Sigmoid colon (tissue), 7 donors: ENCODE measurements around the gene C2CD4C. TPM values are rescaled to one million over a fixed set of nuclear protein-coding genes. Genes with fewer than 3 reads are reported as not detected.

Experiments
- DNase-seq: peaks from one replicate; pipeline ENCODE4 v3.0.0-alpha.2; 2019
- H3K27ac ChIP-seq, 4 donors: fragments of 200-600 bp; sonication (generic); one replicate each; pipeline ENCODE4 v1.5.1; 2016 to 2019; ENCODE audit warnings: mild to moderate bottlenecking in 1 of 4
- H3K27me3 ChIP-seq, 3 donors: fragments of 200-600 bp; sonication (generic); one replicate each; pipeline ENCODE4 v1.5.1; 2019; ENCODE audit warnings: mild to moderate bottlenecking in 1 of 3
- H3K36me3 ChIP-seq, 4 donors: fragments of 200-600 bp; sonication (generic); one replicate each; pipeline ENCODE4 v1.5.1; 2016 to 2019
- H3K4me1 ChIP-seq, 4 donors: fragments of 200-600 bp; sonication (generic); one replicate each; pipeline ENCODE4 v1.5.1; 2017 to 2019
- H3K4me3 ChIP-seq, 4 donors: fragments of 200-600 bp; sonication (generic); one replicate each; pipeline ENCODE4 v1.5.1; 2017 to 2019; ENCODE audit warnings: mild to moderate bottlenecking in 2 of 4, moderate library complexity in 1 of 4
- H3K9me3 ChIP-seq, 4 donors: fragments of 200-600 bp in 3 of 4; sonication (generic) in 3 of 4; one replicate each; pipeline versions ENCODE4 v1.5.1 to v1.6.1; 2013 to 2019
- EP300 ChIP-seq, 4 donors: sonication (generic); formaldehyde crosslinking; IDR thresholded peaks; one replicate each; pipeline ENCODE4 v1.6.1; 2017; ENCODE audit warnings: antibody characterized with exemption in 4 of 4
- POLR2A ChIP-seq, 2 donors: fragments of 450-650 bp; IDR thresholded peaks; one replicate each; pipeline ENCODE4 v1.6.1; 2016; ENCODE audit warnings: antibody characterized with exemption in 2 of 2, mild to moderate bottlenecking in 2 of 2, moderate library complexity in 2 of 2
- POLR2AphosphoS5 ChIP-seq, 4 donors: sonication (generic); formaldehyde crosslinking; IDR thresholded peaks; one replicate each; pipeline ENCODE4 v1.6.1; 2017; ENCODE audit warnings: antibody characterized with exemption in 4 of 4
- WGBS, 2 donors: extraction: QIAGEN DNeasy Blood & Tissue Kit; methylation state at CpG; one replicate each; pipeline ENCODE4 v1.1.7; 2013; 5-methylcytosine and 5-hydroxymethylcytosine counted together
- intact Hi-C: fragments of 100-400 bp; cut with DNase I; formaldehyde crosslinking; loops from one replicate; pipeline ENCODE4 v1.15.1; 2023
- polyA plus RNA-seq, 3 donors: library from polyadenylated mRNA; stranded (reverse); fragments of 200-250 nt; gene quantifications; one replicate each; pipeline ENCODE4 v1.2.3, GENCODE V29; 2013
- total RNA-seq, 4 donors: library from RNA; depleted of rRNA; stranded (reverse); fragments of >200 nt; gene quantifications; one replicate each; pipeline ENCODE4 v1.1.0, GENCODE V29; 2016
- TF ChIP-seq, protein P1 (sequence below), 4 experiments: fragments of 450-650 bp in 3 of 4; fragments of 200-600 bp in 1 of 4; IDR thresholded peaks; one replicate each; pipeline ENCODE4 v1.5.1; 2016 to 2019; ENCODE audit warnings: antibody characterized with exemption in 4 of 4, mild to moderate bottlenecking in 3 of 4, moderate library complexity in 2 of 4
- donor health status: healthy with polysubstance abuse.
- donor health status: Bipolar disorder and iron deficiency.
- donor health status: healthy.

C2CD4C gene
- total and polyA plus RNA-seq, 7 donors = under 0.01 to 1.2 (median 0.76) TPM; not detected in 1

DNA sequence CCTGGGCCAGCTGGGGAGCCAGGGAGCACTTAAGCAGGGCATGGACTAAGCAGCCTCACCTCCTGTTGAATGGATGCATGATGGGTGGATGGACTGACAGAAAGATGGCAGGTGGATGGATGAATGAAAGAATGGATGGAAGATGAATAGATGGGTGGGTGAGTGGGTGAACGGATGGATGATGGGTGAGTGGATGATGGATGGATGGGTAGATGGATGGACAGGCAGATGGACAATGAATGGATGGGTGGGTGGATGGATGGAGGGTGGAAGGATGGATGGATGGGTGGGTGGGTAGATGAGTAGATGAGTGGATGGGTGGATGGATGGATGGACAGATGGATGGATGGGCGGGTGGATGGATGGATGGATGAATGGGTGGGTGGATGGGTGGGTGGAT is 33.1 kb upstream of the C2CD4C start:
- DNase-seq = no peak
- intact Hi-C loops = no loop called here
- Histone ChIP-seq H3K36me3 (peaks cover 0 to 14% (median 0%) of the 10 kb centered on the region in 4 donors), H3K27me3 (no peaks in the 10 kb centered on the region), H3K9me3 (no peaks in the 10 kb centered on the region), H3K4me3 (no peak overlapping the region), H3K27ac (no peak overlapping the region), H3K4me1 (peaks cover 0 to 3% (median 2%) of the 10 kb centered on the region in 4 donors)
- TF ChIP-seq POLR2AphosphoS5 (IDR thresholded peaks at IDR 0.05) (no peak), EP300 (IDR thresholded peaks at IDR 0.05) (no peak), POLR2A (IDR thresholded peaks at IDR 0.05) (no peak)
- TF ChIP-seq, protein P1, sequence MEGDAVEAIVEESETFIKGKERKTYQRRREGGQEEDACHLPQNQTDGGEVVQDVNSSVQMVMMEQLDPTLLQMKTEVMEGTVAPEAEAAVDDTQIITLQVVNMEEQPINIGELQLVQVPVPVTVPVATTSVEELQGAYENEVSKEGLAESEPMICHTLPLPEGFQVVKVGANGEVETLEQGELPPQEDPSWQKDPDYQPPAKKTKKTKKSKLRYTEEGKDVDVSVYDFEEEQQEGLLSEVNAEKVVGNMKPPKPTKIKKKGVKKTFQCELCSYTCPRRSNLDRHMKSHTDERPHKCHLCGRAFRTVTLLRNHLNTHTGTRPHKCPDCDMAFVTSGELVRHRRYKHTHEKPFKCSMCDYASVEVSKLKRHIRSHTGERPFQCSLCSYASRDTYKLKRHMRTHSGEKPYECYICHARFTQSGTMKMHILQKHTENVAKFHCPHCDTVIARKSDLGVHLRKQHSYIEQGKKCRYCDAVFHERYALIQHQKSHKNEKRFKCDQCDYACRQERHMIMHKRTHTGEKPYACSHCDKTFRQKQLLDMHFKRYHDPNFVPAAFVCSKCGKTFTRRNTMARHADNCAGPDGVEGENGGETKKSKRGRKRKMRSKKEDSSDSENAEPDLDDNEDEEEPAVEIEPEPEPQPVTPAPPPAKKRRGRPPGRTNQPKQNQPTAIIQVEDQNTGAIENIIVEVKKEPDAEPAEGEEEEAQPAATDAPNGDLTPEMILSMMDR (IDR thresholded peaks at IDR 0.05) = no peak
- 96 to 97% methylated on average over 2 of the region's 2 CpGs for WGBS, 2 donors

DNA sequence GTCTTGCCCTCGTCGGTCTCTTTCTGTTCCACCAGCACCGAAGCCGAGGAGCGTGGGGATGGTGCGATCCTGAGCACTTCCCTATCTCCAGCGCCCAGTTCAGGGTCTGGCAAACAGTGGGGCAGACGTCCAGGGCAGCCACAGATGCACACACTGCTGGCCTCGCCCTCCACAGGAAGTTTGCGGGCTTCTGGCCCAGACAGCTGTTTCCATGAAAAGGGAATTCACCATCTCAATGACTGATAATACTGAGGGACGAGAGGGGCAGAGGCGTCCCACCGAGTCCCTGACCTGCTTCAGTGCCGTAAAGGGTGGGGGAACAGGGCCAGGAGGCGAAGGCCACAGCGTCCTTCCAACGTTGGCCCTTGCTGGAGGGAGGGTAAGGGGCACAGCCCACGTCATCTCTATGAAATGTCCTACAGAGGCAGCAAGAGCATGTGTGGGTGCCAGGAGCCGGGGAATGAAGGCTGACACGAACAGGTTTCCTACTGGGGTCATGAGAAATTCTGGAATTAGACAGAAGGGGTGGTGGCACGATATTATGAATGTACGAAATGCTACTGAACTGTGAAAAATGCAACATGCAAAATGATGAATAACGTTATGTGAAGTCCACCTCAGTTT is 32.4 kb upstream of the C2CD4C start:
- TF ChIP-seq POLR2AphosphoS5 (IDR thresholded peaks at IDR 0.05) (no peak), POLR2A (IDR thresholded peaks at IDR 0.05) (no peak)
- TF ChIP-seq, protein P1 (IDR thresholded peaks at IDR 0.05) = no peak
- Histone ChIP-seq H3K9me3 (no peaks in the 10 kb centered on the region), H3K27me3 (no peaks in the 10 kb centered on the region), H3K4me1 (no peaks in the 10 kb centered on the region), H3K27ac (no peak overlapping the region), H3K36me3 (peaks cover 0 to 14% (median 0%) of the 10 kb centered on the region in 4 donors), H3K4me3 (no peak overlapping the region)
- no peak for DNase-seq
- 45 to 70% methylated on average over 23 of the region's 23 CpGs for WGBS, 2 donors
- intact Hi-C loops = no loop called here

DNA sequence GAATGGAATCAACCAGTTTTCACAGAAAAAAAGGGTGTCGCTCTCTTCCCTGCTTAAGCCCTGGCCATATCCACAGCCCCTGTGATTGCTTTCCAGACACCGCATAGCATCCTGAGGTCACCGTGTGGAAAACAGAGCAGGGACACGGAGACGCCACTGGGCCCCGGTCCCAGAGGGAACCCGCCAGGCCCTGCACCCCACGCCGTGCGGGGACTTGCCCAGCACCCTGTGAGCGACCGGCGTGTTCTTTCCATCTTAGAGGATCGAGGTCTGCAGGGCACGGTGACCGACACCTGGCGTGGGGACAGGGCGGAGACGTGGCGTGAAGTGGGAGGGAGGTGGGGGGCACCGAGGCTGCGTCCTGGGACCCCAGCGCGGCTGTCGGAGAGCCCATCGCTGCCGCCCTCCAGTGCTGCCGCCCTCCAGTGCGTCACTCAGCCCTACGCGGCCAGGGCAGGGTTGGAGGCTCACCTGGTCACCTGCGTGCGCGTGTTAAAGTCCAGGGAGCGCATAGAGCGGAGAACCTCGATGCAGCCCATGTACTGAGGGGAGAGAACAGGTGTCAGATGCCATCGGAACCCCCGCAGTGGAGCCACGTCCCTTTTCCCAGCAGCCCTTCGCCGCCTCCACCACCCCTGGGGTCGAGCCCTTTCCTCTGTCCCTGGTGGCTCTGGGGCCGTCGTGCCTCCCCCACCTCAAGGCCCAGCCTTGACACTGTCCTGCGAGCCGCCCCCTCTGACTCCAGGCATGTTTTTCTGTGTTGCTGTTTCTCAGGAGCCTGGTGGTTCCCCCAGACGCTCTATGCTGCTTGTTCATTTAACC is 31.7 kb upstream of the C2CD4C start:
- Histone ChIP-seq H3K9me3 (no peaks in the 10 kb centered on the region), H3K27ac (no peak overlapping the region), H3K4me1 (no peaks in the 10 kb centered on the region), H3K4me3 (no peak overlapping the region), H3K36me3 (peaks cover 0 to 14% (median 0%) of the 10 kb centered on the region in 4 donors), H3K27me3 (no peaks in the 10 kb centered on the region)
- no peak for DNase-seq
- intact Hi-C loops = no loop called here
- 85 to 89% methylated on average over 48 of the region's 48 CpGs for WGBS, 2 donors
- TF ChIP-seq, protein P1 (IDR thresholded peaks at IDR 0.05) = no peak
- TF ChIP-seq EP300 (IDR thresholded peaks at IDR 0.05) (no peak), POLR2AphosphoS5 (IDR thresholded peaks at IDR 0.05) (no peak), POLR2A (IDR thresholded peaks at IDR 0.05) (no peak)

DNA sequence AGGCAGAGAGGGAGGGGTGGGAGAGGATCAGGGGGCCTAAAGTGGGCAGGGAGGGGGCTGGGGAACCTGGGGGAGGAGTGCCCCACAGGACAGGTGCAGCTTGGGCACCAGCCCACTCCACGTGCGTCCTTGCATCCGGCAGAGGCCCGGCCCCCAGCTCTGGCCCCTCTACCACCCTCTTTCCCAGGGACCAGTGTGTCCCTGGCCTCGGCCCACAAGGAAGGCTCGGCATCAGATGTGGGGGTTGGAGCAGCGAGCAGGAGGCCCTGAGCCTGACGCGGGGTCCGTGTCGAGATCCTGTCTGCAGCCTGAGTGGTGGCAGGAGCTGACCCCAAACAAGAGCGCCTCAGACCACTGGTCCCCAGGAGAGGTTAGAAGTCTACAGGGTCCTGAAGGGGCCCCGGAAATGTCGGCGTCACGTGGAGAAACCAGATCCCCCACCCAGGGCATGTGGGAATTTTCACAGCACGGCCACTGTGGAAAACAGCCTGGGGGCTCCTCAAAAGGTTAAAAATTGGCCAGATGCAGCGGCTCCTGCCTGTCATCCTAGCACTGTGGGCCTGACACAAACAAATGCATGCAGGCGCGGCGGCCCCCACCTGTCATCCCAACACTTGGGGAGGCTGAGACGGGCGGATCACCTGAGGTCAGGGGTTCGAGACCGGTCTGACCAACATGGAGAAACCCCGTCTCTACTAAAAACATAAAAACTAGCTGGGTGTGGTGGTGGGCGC is 30.4 kb upstream of the C2CD4C start:
- Histone ChIP-seq H3K4me1 (no peaks in the 10 kb centered on the region), H3K9me3 (no peaks in the 10 kb centered on the region), H3K4me3 (no peak overlapping the region), H3K27ac (no peak overlapping the region), H3K36me3 (peaks cover 0 to 17% (median 0%) of the 10 kb centered on the region in 4 donors), H3K27me3 (no peaks in the 10 kb centered on the region)
- intact Hi-C loops = no loop called here
- 82 to 90% methylated on average over 27 of the region's 27 CpGs for WGBS, 2 donors
- TF ChIP-seq EP300 (IDR thresholded peaks at IDR 0.05) = no peak
- no peak for TF ChIP-seq POLR2A (IDR thresholded peaks at IDR 0.05)
- TF ChIP-seq, protein P1 (IDR thresholded peaks at IDR 0.05) = no peak
- no peak for TF ChIP-seq POLR2AphosphoS5 (IDR thresholded peaks at IDR 0.05)
- DNase-seq = no peak
